ENCODE data around the gene PACRG.

GRCh38 chr6:162854228-162854627, 126.5 kb downstream of the PACRG start:
- TF ChIP-seq EZH2phosphoT487 (IDR thresholded peaks at IDR 0.05; ENCODE audit: insufficient read depth, low read depth) (no peak), EZH2 (IDR thresholded peaks at IDR 0.05; ENCODE audit: insufficient read depth, poor library complexity, severe bottlenecking) (no peak)
